Activated naive CD8-positive, alpha-beta T cell treated with anti-CD3 and anti-CD28 coated beads, Interleukin-2, amount 50 U/mL, for 24 hours (primary cell): ENCODE measurements around the gene MAP2.

ENCODE experiments used
- ATAC-seq: fragments of 150-1000 bp; cut with Tn5 transposase; one replicate; pipeline ENCODE4 v1.10.0; 2021
- DNase-seq: peaks from one replicate; pipeline ENCODE4 v3.0.0; 2021
- H3K27ac Mint-ChIP-seq: one replicate; pipeline ENCODE4 v1.8.0; 2021; ENCODE audit warnings: mild to moderate bottlenecking, mixed read lengths
- H3K27me3 Mint-ChIP-seq: one replicate; pipeline ENCODE4 v1.8.0; 2021; ENCODE audit warnings: mixed read lengths
- H3K36me3 Mint-ChIP-seq: one replicate; pipeline ENCODE4 v1.8.0; 2021; ENCODE audit warnings: low read depth, mixed read lengths
- H3K4me1 Mint-ChIP-seq: one replicate; pipeline ENCODE4 v1.8.0; 2021; ENCODE audit warnings: mixed read lengths
- H3K4me3 Mint-ChIP-seq: one replicate; pipeline ENCODE4 v1.8.0; 2021; ENCODE audit warnings: mild to moderate bottlenecking, moderate library complexity, mixed read lengths
- H3K9me3 Mint-ChIP-seq: one replicate; pipeline ENCODE4 v1.8.0; 2021; ENCODE audit warnings: mixed read lengths

MAP2 gene

DNA sequence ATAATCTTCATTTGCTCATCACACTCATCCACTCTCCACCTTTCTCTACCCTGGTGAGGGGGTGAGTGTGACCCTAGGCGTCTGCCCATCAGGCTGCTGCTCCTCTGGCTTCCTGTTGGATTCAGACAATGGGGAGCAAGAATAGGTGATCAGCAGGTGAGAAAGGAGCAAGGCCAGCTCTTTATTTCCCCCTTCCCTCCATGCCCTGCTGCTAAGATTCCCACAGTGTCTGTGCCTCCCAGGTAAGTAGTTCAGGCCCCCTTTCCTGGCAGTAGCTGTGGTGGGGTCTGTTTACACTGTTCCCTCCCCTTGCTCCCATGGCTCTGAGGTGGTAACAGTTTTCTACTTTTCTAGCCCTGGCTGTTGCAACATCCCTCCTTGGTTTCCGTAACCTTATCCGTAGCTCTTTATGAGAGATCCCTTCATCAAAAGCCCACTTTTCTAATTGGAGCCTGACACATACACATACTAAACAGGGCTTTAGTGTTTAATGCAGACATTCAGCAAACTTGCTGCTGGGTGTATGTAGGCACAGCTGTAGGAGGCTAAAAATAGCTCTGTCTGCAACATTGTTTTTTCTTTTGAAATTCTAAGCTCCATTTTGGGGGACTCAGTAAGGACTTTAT lies 27.5 kb downstream of the MAP2 start:
- Mint-ChIP-seq H3K36me3 (no peaks in the 10 kb centered on the region), H3K27me3 (no peaks in the 10 kb centered on the region), H3K27ac (no peak overlapping the region), H3K9me3 (no peaks in the 10 kb centered on the region), H3K4me3 (no peak overlapping the region), H3K4me1 (no peaks in the 10 kb centered on the region)
- ATAC-seq, result no peak
- DNase-seq, result no peak

DNA sequence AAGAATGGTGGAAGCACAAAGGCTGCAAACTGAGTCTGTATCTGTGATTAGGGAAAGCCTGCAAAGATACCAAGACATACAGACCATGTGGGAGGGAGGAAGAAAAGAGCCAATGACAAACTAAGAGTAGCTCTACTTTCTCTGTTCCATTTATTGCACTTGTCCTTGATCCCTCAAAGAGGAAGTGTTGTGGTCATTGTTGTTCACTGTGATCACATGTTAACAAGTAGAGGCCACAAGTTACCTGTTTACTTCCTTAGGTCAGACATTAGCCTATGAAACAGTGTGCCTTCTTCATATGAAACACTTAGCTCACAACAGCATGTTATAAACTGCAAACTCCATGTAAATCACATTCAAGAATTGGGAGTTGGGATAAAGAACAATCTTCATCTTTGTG lies 32.6 kb downstream of the MAP2 start:
- Mint-ChIP-seq H3K9me3 (no peaks in the 10 kb centered on the region), H3K4me3 (no peak overlapping the region), H3K36me3 (no peaks in the 10 kb centered on the region), H3K27me3 (no peaks in the 10 kb centered on the region), H3K4me1 (no peaks in the 10 kb centered on the region), H3K27ac (no peak overlapping the region)
- no peak for ATAC-seq
- no peak for DNase-seq

DNA sequence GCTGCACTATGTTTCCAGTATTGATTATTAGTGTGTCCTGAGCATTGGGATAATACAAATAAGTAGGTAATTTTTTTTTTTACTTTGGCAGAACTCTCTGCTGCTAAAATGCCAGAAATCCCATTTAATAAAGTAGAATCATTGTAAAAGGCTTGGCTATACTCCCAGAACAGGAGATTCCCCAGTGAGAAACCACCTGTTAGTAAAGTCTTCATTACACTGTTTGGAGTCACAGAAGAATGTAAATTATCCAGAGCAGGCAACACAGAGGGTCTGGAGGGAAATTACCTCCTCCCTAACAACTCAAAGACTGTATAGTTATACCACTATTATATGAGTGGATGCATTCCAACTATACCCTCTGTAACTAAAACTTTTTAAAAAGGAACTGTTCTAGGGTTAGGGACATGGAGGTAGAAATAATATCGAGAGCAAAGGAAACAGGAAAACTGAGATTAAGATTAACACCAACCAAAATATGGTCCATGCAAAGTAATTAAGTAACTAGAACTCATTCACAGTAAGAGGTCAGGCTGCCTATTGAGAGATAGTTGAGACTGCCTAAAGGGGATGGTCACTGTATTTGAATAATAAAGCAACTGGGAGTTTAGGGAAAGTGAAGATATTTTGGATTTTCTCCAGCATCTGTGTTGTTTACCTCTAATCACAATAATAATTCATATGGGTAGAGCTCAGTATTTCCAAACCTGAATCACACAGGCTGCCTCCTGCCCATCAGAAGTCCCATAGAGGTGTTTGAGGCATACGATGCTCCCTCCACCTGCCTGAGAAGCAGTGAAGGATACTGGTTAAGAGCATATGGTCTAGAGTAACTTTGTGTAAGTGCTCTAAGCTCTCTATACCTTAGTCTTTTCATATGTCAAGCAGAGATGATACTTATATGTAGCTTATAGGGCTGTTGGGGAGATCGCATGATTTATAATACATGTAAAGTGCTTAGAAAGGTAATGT lies 34.4 kb downstream of the MAP2 start:
- H3K36me3 Mint-ChIP-seq, result no peaks in the 10 kb centered on the region
- DNase-seq (no peak), ATAC-seq (no peak)
- H3K27me3 Mint-ChIP-seq, result no peaks in the 10 kb centered on the region
- H3K4me1 Mint-ChIP-seq, result no peaks in the 10 kb centered on the region
- H3K4me3 Mint-ChIP-seq, result no peak overlapping the region
- H3K27ac Mint-ChIP-seq, result no peak overlapping the region
- H3K9me3 Mint-ChIP-seq, result no peaks in the 10 kb centered on the region

DNA sequence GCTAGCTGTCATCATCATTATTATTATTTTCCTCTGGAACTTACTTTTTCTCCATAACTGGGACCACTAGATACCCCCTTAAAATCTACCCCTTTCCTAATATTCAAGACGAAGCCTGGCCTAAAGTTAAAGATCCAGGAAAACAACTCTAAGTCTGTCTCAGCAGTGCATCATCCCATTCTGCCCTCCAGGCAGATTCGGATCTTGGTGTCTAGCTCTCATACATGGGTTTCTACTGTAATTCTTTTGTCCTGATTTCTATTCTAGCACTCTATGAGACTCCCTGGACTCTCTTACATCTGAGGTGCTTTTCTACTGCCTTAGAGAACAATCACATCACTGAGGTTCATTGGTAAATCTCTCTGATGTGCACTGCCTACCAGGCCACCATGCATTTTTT lies 35.5 kb downstream of the MAP2 start:
- DNase-seq (no peak), ATAC-seq (no peak)
- Mint-ChIP-seq H3K9me3 (no peaks in the 10 kb centered on the region), H3K36me3 (no peaks in the 10 kb centered on the region), H3K4me1 (no peaks in the 10 kb centered on the region), H3K4me3 (no peak overlapping the region), H3K27ac (no peak overlapping the region), H3K27me3 (no peaks in the 10 kb centered on the region)

DNA sequence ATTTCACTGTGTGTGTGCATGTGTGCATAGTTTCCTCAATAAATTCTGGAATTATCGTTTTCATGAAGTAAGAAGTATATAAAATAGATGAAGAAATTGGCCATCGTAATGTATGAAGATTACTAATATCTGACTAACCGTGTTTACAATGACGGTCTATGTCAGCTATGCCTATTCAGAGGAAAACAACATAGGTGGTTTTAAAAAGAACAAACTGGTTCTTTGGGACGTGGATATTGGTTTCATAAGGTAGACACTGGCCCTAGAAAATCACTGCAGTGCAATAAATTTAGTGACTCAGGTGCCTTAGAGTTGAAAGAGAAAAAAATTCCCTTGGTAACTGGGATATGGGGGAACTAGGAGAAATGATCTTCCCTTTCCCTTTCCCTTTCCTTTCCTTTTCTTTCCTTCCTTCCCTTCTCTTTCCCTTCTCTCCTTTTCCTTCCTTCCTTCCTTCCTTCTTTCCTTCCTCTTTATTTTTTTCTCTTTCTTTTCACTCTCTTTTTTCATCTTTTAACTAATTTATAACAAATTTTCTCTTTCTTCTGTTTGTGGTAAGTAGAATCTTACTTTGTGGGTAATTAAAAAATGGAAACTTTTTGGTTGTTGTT lies 36.4 kb downstream of the MAP2 start:
- no peak for ATAC-seq
- no peak overlapping the region for H3K4me3 Mint-ChIP-seq

DNA sequence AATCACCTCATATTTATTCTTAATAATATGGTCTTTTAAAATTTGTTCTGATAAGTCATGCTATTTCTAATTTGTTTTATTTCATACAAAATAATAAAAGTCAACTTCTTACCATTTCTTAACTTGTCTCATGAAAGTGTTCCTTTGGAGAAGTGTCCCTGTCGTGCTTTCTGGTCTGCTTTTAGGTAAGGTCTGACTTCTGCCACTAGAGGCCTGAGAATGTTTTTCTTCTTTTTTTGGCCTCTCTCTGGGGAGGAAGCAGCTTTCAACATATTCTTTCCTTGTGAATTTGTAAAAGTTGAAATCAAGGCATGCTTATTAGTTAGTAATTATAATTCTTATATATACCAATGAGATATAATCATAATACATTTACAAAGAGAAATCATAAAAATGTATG lies 39.4 kb downstream of the MAP2 start:
- Mint-ChIP-seq H3K36me3 (no peaks in the 10 kb centered on the region), H3K27ac (no peak overlapping the region), H3K4me3 (no peak overlapping the region), H3K4me1 (no peaks in the 10 kb centered on the region), H3K9me3 (no peaks in the 10 kb centered on the region), H3K27me3 (no peaks in the 10 kb centered on the region)
- ATAC-seq (no peak), DNase-seq (no peak)

More for the DNA sequence above, 36.4 kb downstream of the MAP2 start:
- Mint-ChIP-seq H3K4me1 (no peaks in the 10 kb centered on the region), H3K27ac (no peak overlapping the region), H3K27me3 (no peaks in the 10 kb centered on the region), H3K36me3 (no peaks in the 10 kb centered on the region), H3K9me3 (no peaks in the 10 kb centered on the region)
- DNase-seq, result no peak

DNA sequence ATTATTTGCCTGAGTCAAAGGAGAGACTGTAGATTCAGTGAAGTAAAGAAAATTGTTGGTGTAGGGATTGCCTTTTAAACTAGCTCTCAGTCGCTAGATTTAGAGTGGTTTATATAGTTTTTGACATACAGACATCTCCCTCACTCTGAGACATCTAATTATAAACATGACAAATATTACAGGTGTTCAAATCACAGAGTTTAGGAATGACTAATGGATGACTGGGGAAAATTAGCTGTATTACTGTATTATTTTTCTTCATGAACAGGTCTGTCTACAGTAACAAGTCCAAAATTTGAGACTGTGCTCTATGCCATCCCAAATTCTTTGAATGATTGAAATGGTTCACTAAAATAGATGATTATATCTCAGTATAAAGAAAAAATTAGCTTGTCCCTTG lies 40.0 kb downstream of the MAP2 start:
- no peak overlapping the region for H3K4me3 Mint-ChIP-seq
- no peaks in the 10 kb centered on the region for H3K27me3 Mint-ChIP-seq
- no peaks in the 10 kb centered on the region for H3K36me3 Mint-ChIP-seq
- no peak for ATAC-seq
- no peak for DNase-seq
- H3K4me1 Mint-ChIP-seq, result no peaks in the 10 kb centered on the region
- H3K27ac Mint-ChIP-seq, result no peak overlapping the region
- no peaks in the 10 kb centered on the region for H3K9me3 Mint-ChIP-seq

DNA sequence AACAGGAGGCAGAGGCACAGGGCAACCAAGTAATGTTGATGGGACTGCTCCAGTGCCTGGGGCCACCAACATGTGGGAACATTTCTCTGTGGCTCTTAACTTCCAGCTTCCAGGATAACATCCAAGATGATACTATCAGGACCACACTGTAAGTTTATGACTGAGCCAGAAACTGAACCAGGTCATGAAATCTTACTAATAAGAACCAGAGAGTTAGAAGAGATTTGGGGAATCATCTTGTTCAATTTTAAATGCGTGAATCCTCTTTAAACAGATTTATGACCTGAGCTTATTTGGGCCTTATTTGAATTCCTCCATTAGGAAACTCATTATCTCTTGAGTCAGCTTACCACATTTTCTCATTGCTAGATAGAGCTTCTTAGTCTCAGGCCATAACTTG lies 45.0 kb downstream of the MAP2 start:
- H3K9me3 Mint-ChIP-seq, result no peaks in the 10 kb centered on the region
- H3K4me3 Mint-ChIP-seq, result no peak overlapping the region

DNA sequence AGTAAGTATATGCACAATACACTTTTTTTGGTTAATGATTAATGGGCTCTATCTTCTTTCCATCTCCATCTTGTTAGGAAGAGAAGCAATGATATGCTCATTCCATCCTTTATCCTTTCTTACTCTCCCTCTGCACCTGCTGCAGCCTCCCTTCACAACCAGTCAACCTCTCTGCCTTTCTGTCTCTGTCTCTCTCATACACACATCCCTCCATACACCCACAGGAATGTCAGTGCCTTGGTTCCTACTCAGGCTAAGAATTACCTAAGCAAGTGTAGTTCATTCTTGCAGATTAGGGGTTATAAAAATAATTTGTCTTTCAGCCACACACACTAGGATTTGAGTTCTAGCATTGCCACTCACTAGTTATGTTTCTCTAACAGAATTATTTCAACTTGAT lies 45.6 kb downstream of the MAP2 start:
- Mint-ChIP-seq H3K36me3 (no peaks in the 10 kb centered on the region), H3K9me3 (no peaks in the 10 kb centered on the region), H3K27ac (no peak overlapping the region), H3K4me1 (no peaks in the 10 kb centered on the region), H3K4me3 (no peak overlapping the region), H3K27me3 (peaks cover 2% of the 10 kb centered on the region)
- ATAC-seq (no peak), DNase-seq (no peak)

More for the DNA sequence above, 45.0 kb downstream of the MAP2 start:
- ATAC-seq, result no peak
- Mint-ChIP-seq H3K27ac (no peak overlapping the region), H3K36me3 (no peaks in the 10 kb centered on the region), H3K27me3 (peaks cover 2% of the 10 kb centered on the region), H3K4me1 (no peaks in the 10 kb centered on the region)
- no peak for DNase-seq

DNA sequence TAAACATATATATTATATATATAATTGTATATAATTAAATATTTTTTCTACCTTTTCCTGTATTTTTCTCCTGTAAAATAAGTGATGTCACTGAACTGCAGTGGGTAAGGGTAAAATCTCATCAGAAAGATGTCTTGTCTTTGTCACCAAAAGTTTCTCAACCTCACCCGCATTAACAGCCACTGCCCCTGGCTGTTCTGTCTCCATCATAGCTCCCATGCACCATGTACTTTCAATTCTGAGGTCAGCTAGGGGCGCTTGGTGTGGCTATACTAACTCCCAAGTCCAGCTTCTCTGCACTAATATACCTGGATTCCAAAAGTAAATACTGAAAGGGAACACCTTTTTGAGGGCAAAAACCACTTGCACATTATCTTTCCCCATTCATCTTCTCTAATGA lies 46.6 kb downstream of the MAP2 start:
- Mint-ChIP-seq H3K9me3 (no peaks in the 10 kb centered on the region), H3K4me3 (no peak overlapping the region), H3K4me1 (no peaks in the 10 kb centered on the region), H3K27ac (no peak overlapping the region), H3K27me3 (peaks cover 2% of the 10 kb centered on the region), H3K36me3 (no peaks in the 10 kb centered on the region)
- DNase-seq (no peak), ATAC-seq (no peak)

DNA sequence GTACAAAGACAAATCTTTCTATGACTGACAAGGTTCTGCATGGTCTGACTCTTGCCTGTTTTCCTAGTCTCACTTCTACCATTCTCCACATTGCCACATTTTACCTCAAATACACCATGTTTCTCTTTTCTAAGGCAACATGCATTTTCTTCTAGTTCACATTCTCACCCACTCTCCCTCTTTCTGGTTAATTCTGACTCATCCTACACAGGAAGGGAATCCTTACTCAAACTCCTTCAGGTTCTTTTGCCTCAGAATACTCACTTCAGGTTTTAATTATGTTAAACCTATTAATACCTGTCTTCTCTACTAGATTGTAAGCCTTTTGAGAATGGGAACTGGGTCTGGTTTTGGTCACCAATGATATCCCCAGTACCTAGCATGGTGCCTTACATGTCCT lies 47.2 kb downstream of the MAP2 start:
- no peak for DNase-seq
- Mint-ChIP-seq H3K27me3 (peaks cover 2% of the 10 kb centered on the region), H3K27ac (no peak overlapping the region), H3K4me3 (no peak overlapping the region), H3K4me1 (no peaks in the 10 kb centered on the region), H3K36me3 (no peaks in the 10 kb centered on the region), H3K9me3 (no peaks in the 10 kb centered on the region)
- no peak for ATAC-seq

DNA sequence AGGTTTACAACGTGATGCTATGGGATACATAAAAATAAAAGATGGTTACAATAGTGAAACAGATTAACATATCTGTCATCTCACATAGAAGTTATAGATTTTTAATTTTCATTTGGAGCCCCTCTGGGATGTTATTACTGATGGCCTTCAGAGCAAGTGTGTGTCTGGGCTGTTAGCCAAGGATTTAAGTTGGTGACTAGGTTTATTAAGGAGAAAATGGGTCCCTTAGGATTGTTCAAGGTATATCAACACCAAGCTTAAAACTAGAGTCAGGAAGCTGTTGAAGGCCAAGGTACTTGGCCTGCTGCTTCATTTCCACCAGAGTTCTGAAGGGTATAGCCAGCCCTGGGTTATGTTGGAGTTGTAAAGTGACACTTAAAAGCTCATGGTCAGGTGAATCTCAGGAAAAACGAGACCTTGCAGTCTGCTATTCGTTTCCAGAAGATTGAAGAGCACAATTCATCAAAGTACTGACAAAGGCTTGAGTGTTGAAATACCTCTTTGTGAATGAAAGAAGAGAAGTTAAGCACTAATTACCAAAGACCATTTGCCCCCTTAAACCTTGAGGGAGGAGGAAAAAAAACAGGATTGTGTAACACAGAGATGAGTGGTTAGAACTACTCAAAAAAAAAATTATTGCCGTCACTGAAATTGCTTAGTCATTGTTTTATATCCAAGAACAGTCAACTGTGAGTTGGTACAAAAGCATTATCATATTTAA lies 48.4 kb downstream of the MAP2 start:
- Mint-ChIP-seq H3K36me3 (no peaks in the 10 kb centered on the region), H3K27me3 (peaks cover 2% of the 10 kb centered on the region), H3K4me3 (no peak overlapping the region), H3K27ac (no peak overlapping the region), H3K4me1 (no peaks in the 10 kb centered on the region), H3K9me3 (no peaks in the 10 kb centered on the region)
- ATAC-seq, result no peak
- DNase-seq, result no peak

DNA sequence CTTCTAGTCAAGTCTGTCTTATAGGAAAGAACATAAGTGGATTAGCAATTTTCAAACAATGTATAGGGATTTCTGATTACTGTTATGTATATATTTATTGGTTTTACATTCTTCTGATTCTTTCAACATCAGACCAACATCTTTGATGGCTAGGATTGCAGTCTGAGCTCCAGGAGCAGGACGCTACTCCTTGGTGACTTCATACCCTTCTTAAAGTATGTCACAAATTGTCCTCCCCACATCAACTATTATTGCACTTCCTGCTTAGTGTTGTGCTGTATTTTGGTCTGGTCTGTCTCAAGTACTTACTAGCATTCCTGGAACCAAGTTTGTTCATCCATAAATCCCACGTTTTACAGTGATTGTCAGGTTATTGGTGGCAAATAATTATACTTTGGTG lies 49.0 kb downstream of the MAP2 start:
- Mint-ChIP-seq H3K9me3 (no peaks in the 10 kb centered on the region), H3K27me3 (peaks cover 2% of the 10 kb centered on the region), H3K27ac (no peak overlapping the region), H3K4me1 (no peaks in the 10 kb centered on the region), H3K36me3 (no peaks in the 10 kb centered on the region), H3K4me3 (no peak overlapping the region)
- no peak for DNase-seq
- ATAC-seq, result no peak

DNA sequence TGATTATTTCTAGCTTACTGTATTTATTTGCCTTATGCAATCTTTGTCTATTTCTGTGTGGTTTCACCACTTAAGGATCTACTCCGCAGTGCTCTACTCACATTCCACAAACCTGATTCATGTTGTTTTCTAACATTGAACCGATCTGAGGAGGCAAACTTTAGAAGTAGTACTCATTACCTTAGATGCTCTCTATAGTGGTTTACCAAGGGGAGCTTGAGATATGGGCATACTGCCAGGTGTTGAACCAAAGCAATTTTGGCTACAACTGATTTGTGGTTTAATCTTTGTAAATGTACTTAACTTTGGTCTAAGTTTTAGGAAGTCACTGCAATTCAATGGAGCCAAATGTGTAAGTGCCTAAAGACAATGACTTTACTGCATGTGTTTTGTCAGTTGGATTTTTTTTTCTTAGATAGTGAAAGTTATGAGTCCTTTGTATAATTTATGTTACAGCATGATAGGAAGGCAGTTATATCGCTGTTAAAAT lies 50.1 kb downstream of the MAP2 start:
- H3K4me3 Mint-ChIP-seq, result no peak overlapping the region
- peaks cover 2% of the 10 kb centered on the region for H3K27me3 Mint-ChIP-seq
- H3K9me3 Mint-ChIP-seq, result no peaks in the 10 kb centered on the region
- DNase-seq, result no peak
- ATAC-seq, result no peak
- H3K4me1 Mint-ChIP-seq, result no peaks in the 10 kb centered on the region
- no peak overlapping the region for H3K27ac Mint-ChIP-seq
- no peaks in the 10 kb centered on the region for H3K36me3 Mint-ChIP-seq
